ENCODE results near the gene ACOX1.
A peak's percentile ranks its signal among the peaks of the same experiment; 100 is the strongest.

The ACOX1 gene

DNA sequence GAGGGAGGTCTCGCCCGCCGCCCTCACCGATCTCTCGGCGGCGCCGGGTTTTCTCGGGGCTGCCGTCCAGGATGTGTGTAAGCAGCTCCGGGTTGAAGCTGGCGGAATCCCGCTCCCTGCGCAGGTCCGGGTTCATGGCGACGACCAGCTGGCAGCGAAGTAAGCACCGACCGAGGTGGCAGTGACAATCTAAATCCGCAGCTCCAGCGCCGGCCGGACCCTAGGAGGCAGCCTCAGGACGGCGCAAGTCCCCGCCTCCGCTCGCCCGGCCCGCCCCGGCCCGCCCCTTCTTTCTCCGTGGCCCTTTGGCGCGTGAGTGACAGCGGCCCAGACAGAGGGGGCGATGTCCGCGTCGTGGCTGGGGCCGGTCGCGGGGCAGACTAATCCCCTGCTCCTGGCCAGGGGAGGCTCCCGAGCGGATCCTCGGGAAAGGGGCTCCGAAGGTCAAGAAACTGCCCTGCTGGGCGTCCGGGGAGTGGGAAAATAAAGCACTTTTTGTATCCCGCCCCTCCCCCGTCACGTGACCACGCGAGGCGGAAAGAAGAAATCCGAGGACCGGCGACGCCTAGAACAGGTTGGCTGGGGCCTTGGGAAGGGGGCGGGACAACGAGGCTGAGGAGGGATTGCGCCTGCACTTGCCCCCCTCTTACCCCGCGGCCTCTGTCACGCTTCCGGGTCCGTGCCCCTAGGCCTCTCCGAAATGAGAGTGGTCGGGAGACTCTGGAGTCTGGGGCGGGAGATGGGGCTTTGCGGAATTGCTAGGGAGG is at the start of gene ACOX1, which contains the start of gene TEN1:
ACOX1 (minus strand) TSS at position 229 of the 767 bp plus-strand sequence; CDS start at position 136, 93 bp downstream.
TEN1 (plus strand) TSS at position 303 of the 767 bp plus-strand sequence. CDS start 6,953 bp downstream, outside the sequence.
- DNase-seq: peak; percentile 97

DNA sequence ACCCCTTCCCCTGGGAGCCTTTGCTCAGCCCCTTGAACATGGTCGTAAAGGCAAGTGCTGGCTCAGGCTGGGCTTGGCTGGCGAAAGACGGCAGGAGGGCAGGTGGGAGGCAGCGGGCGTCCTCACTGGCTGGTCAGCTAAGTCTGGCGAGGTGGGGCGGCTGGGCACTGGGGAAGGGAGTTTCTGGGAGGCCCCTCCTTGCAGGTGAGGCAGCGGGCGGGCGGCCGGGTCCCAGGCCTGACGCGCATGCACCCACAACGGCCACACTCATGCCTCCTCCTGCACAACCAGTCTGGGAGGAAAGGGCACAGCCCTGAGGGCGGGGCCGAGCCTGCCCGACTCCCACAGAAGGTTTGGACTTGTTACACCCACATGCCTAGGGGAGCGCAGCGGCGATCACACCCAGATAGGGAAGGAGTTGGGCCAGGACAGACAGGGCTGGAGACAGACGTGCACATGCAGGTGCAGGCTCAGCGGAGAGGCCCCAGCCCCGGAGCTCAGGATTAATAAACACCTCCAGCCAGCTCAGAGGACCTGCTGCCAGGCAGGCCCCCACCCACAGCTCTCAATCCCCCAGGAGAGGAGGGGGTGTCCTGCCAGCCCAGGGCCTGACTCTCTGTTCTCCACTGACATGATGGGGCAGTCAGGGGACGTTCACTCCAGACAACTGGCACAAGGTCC is 48.3 kb upstream of the ACOX1 start, which contains the start of gene EVPL:
EVPL (minus strand) TSS at position 148 of the 681 bp plus-strand sequence; CDS start at position 40, 108 bp downstream.
- no peak for DNase-seq

DNA sequence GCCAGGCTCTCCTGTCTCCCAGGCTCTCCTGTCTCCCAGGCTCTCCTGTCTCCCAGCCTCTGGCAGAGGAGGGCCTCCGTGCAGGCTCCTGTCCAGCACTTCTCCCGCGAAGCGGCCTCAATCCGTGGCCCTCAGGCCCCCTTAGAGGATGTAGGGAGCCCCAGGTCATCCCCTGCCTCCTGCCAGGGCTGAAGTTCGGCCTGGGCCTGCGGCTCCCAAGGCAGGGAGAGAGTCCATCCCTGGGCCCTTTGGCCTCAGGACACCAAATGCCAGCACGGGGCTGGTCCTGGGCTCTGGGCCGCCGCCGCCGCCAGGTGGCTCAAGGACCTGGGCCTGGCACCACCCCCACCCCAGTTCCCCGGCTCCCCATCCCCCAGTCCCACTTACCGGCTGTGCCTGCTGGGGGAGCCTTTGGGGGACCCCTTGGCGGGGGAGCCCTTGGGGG is 47.8 kb upstream of the ACOX1 start:
- DNase-seq: no peak

DNA sequence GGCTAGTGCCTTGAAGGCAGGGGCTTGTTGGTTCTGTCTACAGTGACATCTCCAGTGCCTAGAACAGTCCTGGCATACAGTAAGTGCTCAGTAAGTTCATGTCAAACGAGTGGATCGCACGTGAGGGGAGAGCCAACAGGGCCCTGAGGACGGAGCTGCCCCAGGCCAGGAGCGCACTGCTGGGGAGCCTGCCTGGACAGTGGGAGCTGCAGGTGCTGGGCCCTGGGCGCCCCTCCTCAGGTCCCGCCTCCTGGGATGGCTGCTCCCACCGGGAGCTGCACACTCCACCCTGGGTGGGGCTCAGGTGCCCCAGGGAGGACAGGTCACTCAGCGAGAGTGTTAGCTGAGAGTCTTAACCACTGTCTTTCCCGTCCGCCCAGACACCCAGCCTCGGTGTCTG is 46.3 kb upstream of the ACOX1 start:
- no peak for DNase-seq

DNA sequence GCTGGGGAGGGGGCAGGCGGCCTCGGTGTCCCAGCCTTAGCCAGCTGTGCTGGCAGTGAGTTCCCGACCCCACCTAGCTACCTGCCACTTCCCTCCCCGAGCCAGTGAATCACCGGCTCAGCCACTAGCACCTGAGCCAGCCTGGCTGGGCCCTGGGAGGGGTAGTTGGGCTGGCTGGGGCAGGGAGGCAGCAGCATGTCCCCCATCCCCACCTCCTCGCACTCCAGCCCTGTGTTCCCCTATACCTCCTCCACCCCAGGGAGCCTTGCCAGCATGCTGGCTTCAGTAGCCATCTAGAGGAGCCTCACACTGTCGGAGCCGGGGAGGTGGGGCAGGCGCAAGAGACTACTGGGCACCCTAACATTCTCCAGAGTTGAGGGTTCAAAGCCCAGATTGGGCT is 45.4 kb upstream of the ACOX1 start:
- no peak for DNase-seq

DNA sequence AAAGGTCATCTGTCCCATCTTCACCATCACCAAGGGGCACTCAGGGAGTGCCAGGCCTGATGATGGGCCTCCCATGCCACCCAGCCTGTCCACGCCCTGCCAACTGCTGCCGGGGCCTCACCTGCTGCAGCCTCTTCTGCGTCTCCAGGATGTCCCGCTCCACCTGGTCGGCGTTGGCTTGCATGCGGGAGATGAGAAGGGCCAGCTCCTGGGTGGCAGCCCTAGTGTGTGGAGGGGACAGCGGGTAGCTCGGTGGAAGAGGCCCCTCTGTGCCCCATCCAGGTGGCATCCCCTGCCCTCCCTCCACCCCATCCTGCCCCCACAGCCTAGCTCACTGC is 44.9 kb upstream of the ACOX1 start:
- DNase-seq: no peak

DNA sequence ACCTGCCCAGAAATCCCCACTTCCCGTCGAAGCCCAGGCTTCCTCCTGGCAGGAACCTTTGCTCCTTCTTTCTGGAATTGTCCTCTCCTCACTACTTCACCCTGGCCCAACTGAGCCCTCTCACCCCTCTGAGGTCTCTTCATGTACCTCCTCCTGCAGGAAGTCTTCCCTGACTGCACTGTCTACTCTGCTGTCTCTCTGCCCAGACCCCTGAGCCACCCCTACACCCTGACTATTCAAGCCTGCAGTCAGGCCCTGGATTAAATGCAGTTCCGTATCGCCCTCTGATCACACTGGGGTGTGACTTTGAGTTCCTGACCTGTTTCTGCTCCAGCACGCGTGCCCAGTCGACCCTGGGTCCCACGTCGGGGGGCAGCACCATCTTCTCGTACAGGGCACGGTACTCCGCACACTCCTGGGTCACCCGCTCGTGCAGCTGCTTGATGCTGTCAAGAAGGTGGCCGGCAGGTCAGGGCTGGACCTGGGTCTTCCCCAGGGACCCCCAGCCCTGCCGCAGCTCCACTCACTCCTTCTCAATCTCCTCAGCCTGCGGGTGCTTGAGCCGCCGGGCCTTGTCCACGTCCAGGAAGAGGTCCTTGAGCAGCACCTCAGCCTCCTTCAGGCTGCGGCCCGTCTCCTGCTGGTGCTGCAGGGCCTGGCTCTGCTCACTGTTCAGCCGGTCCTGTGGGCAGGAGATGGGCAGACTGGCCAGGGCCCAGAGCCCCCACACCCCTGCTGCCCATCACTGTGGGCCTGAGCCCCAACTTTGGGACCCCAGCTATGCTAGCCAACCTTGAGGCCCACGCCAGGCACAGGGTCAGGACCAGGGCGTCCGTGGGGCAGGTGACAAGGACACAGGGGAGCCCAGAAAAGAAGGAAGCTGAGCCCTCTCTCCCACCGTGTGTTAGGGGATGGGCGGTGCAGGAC is 44.3 kb upstream of the ACOX1 start:
- DNase-seq: no peak

DNA sequence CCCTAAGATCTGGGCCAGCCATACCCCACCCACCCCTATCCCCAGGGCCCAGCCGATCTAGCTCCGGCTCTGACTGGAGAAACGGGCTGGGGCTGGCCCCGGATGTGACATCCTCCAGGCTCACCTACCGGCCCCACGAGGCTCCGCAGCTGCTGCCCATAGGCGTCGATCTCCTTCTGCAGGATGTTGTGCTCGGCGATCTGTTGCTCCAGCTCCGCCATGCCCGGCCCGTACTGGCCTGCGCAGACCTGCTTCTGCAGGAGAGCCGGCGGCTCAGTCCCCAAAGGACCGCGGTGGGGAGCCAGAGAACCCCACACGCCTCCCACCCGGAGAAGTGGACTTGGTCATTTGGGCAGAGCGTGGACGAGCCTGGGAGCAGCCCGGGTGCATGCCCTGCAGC is 43.3 kb upstream of the ACOX1 start:
- no peak for DNase-seq

DNA sequence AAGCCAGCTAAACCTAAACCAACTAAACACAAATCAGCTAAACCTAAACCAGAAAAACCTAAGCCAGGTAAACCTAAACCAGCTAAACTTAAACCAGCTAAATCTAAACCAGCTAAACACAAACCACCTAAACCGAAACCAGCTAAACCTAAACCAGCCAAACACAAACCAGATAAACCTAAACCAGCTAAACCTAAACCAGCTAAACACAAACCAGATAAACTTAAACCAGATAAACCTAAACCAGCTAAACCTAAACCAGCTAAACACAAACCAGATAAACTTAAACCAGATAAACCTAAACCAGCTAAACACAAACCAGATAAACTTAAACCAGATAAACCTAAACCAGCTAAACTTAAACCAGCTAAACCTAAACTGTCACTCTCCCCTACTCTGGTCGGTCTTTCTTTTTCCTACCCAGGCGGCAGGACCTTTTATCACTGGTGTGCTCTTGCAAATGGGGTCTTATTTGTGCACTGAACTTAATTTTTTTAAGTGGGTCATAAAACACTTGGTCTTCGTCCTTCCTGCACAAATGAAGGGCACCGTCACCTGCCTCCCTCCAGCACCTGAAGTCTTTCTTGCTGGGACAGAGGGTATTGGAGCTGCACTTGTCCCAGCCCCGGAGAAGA is 41.0 kb upstream of the ACOX1 start:
- no peak for DNase-seq

DNA sequence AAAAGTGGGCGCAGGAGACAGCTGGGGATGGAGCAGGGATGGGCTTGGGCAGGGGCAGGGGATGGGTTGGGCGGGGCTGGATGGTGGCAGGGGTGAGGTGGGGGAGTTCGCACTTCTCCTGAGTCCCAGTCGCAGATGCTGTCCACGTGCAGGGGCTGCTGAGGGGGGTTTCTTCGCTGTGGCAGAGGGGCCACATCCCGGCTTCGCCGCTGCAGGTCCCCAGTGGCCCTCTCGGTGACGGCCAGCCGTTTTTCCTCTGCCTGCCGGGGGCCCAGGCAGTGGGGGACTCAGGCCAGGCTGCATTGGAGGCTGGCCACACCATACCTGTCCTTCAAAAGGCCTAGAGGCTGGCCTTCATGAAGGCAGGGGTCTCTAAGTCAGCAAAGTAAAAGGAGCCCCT is 39.8 kb upstream of the ACOX1 start:
- no peak for DNase-seq

DNA sequence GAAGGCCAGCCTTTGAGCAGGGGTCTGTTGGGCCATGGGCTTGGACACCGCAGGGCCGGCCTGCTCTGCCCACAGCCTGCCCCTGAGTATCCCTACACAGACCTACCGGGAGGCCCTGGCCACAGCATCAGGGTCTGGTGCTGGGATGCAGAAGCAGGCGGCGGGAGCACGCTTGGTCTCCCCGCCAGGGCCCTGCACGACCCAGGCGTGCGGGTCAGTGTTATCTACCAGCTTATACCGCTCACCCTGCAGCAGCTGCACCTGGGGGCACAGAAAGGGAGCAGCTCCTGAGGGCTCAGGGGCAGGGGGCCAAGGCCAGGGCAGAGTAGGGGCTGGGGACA is 39.3 kb upstream of the ACOX1 start:
- no peak for DNase-seq

DNA sequence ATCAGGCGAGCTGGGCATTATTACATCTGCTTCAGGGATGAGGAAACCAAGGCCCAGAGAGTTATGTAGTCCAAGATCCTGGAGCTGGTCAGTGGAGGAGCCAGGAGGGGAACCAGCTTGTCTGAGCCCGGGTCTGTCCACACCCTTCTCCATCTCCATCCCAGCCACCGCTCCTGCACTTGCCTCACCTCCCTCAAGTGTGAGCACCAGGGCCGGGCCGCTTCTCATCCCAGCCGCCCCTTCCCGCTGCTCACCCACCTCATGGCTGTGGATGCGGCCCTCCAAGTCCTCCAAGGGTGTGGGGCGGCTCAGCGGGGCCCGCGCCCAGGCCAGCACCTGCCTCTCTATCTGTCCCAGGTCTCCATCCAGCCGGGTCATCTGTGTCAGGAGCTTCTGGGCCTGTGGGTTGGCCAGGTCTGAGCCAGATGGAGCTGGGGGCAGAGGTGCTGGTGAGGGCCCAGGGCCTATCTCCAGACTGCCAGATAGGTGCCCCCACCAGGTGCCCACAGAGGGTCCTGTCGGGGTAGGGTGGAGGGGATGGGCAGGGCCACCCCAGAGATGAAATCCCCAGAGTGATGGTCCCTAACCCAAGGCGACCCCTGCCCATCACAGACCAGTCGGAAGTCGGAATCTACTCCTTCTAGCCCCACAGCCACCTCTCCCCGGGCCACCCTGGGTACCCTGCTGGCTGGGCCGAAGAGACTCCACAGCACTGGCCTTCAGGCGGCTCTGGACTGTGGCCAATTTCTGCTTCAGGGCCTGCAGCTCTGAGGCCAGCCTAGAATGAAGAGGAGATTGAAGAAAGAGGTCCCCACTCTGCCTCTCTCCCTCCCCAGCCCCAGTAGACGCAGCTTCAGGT is 38.7 kb upstream of the ACOX1 start:
- no peak for DNase-seq

DNA sequence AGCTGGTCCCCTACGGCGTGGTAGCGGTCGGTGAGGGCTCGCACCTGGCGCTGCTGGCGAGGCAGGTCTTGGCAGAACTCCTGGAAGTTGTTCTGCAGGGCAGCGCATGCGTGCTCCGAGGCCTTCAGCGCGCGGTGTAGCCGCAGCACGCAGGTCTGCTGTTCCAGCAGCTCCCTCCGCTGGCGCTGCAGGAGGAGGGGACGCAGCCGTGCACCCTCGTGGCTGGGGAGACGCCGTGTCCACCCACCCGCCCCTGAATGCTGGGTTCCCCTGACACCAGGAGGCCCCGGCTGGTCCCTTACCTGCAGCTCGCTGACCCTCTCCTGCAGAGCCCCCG is 35.9 kb upstream of the ACOX1 start:
- no peak for DNase-seq

DNA sequence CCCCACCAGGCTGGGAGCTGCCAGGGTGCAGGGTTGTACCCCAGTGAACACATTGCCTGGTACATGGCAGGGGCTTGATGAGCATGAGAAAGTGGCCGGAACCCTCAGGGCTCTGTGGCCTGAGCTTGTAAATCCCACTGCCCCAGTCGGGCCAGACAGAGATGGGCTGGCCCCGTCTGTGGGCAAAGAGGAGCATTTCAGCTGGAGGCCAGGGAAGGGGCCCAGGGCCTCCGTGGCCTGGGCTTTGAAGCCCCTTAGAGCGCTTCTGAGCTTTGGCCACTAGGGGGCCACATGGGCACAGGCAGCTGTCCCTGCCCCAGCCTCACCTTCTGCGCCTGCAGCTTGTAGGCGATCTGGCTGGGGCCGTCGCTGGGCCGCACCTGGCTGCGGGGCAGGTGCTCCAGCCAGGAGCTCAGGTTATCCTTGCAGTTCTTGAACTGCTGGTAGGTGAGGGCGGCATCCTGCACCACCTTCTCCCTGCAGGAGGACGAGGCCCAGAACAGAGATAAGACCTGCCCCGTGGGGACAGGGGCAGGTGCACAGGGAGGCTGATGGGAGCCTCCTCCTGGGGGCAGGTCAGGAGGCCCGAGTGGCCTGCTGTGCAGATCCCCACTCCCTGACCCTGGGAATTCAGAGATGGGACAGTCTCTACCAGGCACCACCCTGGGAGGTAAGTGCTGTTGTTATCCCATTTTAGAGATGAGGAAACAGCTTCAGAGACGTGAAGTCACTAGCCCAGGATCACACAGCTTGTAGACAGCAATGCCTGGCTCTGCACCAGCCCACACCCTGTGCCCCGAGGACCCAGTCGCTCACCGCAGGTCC is 35.3 kb upstream of the ACOX1 start:
- DNase-seq: peak; percentile 69

DNA sequence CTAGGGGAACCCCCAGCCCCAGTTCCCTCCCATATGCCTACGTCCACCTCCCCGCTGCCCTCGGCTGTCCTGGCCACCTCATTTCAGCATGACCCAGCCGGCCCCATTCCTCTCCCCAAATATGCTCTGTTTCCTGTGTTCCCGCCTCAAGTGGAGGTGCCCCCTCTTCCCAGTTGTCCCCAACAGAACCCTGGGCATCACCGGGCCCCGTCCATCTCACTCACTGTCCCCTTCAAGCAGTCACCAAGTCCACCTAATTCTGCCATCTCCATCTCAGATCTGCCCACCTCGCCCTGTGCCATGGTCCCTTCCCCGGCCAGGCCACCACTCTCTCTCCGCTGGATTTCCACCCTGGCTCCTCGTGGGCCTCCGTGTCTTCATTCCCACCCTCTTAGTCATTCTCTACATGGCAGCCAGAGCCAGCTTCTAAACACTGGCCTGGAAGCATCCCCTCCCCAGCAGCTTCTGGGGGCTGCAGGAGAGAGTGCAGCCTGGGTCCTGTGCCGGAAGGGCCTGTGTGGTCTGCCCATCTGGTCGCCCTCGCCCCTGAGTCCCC is 34.5 kb upstream of the ACOX1 start:
- no peak for DNase-seq

DNA sequence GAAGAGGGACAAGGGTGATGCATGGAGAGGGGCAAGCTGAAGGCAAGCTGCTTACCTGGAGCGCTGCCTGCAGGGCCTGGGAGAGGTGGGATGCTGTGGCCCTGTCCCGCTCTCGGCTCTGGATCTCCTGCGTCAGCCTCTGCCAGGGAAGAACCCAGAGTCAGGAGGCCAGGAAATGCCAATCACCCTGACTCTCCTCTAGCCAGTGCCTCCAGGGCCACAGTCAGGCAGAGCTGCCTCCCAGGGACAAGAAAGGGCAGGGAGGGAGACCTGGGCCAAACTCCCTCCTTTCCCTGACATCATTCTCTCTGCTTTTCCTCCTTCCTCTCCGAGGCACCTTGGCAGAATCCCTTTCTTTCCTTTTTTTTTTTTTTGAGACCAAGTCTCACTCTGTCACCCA is 33.0 kb upstream of the ACOX1 start:
- DNase-seq: no peak

DNA sequence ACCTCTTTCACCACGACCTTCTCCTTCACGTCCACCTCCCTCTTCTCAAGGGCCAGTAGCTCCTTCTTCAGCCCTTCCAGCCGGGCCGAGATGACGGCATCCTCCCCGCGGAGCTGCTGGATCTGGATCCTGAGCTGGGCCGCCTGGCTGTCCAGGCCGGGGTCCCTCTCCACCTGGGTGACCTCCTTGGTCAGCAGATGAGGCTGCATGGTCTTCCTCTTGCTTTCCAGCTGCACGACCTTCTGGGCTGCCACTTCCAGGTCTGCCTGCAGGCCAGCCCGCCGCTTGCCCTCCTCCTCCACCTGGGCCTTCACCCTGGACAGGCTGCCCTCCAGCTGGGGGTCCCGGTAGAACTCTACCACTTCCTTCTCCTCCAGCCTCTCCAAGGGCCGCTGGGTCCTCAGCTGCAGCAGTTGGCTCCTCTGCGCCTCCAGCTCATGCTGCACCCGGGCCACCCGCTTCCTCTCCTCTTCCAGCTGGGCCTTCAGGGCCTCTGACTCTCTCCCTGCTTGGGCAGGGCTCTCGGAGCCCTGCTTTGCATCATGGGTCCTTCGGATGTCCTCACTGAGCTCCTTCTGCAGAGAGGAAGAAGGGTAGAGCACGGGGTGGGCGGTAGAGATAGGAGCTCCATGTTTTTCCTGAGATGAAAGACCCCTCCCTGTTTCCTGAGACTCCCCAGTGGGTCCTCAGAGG is 31.1 kb upstream of the ACOX1 start:
- DNase-seq: no peak

DNA sequence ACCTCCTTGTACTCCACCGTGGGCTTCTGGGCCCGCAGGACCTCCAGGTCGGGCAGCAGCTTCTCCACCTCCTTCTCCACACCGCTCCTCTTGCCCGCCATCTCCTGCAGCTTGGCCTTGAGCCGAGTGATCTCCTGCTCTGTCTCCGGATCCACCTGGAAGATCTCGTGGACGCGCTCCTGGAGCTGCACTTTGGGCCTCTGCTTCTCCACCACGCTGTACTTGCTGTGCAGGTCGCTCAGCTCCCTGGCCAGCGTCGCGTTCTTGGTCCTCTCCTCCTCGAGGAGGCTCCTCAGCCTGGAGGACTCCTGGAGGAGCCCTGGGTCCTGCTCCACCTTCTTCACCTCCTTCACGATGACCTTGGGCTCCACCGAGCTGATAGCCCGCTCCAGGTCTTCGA is 30.5 kb upstream of the ACOX1 start:
- DNase-seq: no peak

DNA sequence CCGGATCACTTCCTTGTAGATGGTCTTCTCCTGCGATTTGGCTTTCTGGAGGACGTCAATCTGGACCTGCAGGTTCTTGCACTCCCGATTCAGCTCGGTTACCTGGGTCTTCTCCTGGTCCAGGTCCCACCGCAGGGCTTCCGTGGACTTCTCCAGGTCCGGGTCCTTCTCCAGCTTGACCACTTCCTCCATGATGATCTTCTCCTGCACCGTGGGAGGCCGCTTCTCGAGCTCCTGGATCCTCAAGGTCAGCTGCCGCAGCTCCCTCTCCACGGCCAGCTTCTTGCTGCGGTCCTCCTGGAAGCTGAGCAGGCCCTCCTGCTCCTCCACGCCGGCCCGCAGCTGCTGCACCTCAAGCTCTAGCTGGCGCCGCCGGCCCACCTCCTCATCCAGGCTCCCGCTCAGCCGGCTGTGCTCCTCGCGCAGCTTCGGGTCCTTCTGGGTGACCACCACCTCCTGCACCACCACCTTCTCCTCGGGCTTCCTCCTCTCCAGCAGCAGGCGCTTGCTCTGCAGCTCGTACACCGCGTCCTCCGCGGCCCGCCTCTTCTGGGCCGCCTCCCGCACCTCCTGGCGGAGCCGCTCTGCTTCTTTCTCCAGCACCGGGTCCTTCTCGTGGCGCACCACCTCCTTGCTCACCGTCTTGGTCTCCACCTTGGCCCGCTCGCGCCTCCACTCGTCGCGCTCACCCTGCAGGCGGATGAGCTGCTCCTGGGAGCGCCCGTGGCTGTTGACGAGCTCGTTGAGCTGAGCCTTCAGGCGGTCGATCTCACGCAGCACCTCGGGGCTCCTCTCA is 29.9 kb upstream of the ACOX1 start:
- DNase-seq: no peak
